Adipocyte (in vitro differentiated cells): ENCODE data around the gene RGL2.
"Not testable (repeated sequence)": the region's sequence is repeated elsewhere in the genome, so short reads cannot be mapped to it uniquely, and the experiment has no call there.

Source experiments
- DNase-seq: peaks from one replicate; pipeline ENCODE4 v3.0.0-alpha.2; 2015; ENCODE audit warnings: low read depth
- H3K27me3 ChIP-seq: replicated peaks from 2 replicates; pipeline ENCODE4 v1.7.0; 2013; ENCODE audit warnings: mild to moderate bottlenecking, low read length, moderate library complexity; ENCODE audit not compliant: control insufficient read depth, insufficient read depth
- H3K36me3 ChIP-seq: 2 replicates; pipeline ENCODE4 v1.7.0; 2013; ENCODE audit warnings: low read length, mild to moderate bottlenecking, moderate library complexity; ENCODE audit not compliant: control insufficient read depth, insufficient read depth, severe bottlenecking
- H3K4me1 ChIP-seq: 2 replicates; pipeline ENCODE4 v1.7.0; 2013; ENCODE audit warnings: mild to moderate bottlenecking, low read length, moderate library complexity; ENCODE audit not compliant: control insufficient read depth, insufficient read depth
- H3K4me3 ChIP-seq: 2 replicates; pipeline ENCODE4 v1.7.0; 2013; ENCODE audit warnings: mild to moderate bottlenecking, low read length, moderate library complexity
- H3K9ac ChIP-seq: 2 replicates; pipeline ENCODE4 v1.7.0; 2013; ENCODE audit warnings: mild to moderate bottlenecking, low read length, moderate library complexity
- H3K9me3 ChIP-seq: 2 replicates; pipeline ENCODE4 v1.7.0; 2013; ENCODE audit warnings: mild to moderate bottlenecking, low read length, moderate library complexity; ENCODE audit not compliant: control insufficient read depth

Gene RGL2, protein sequence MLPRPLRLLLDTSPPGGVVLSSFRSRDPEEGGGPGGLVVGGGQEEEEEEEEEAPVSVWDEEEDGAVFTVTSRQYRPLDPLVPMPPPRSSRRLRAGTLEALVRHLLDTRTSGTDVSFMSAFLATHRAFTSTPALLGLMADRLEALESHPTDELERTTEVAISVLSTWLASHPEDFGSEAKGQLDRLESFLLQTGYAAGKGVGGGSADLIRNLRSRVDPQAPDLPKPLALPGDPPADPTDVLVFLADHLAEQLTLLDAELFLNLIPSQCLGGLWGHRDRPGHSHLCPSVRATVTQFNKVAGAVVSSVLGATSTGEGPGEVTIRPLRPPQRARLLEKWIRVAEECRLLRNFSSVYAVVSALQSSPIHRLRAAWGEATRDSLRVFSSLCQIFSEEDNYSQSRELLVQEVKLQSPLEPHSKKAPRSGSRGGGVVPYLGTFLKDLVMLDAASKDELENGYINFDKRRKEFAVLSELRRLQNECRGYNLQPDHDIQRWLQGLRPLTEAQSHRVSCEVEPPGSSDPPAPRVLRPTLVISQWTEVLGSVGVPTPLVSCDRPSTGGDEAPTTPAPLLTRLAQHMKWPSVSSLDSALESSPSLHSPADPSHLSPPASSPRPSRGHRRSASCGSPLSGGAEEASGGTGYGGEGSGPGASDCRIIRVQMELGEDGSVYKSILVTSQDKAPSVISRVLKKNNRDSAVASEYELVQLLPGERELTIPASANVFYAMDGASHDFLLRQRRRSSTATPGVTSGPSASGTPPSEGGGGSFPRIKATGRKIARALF

GRCh38 chr6:33298773-33299236 lies at the start of gene RGL2:
Gene RGL2 (minus strand): TSS chr6:33298942. CDS start chr6:33298610, 332 bp downstream.
- Histone ChIP-seq H3K9me3 (no peaks in the 10 kb centered on the region), H3K36me3 (peaks cover 16% of the 10 kb centered on the region), H3K4me1 (peaks cover 16% of the 10 kb centered on the region), H3K27me3 (no peaks in the 10 kb centered on the region), H3K9ac (peak within 1 kb of the TSS; percentile 97), H3K4me3 (peak within 1 kb of the TSS; percentile 93)
- peak; percentile 77 for DNase-seq

DNA sequence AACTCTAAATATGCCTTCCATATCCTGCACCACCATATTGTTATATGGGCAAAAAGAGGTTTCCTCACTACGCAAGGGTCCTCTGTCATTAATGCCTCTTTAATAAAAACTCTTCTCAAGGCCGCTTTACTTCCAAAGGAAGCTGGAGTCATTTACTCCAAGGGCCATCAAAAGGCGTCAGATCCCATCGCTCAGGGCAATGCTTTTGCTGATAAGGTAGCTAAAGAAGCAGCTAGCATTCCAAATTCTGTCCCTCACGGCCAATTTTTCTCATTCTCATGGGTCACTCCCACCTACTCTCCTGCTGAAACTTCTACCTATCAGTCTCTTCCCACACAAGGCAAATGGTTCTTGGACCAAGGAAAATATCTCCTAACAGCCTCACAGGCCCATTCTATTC lies 49.1 kb upstream of the RGL2 start:
- DNase-seq = no peak
- H3K27me3 ChIP-seq = no peaks in the 10 kb centered on the region
- peaks cover 8% of the 10 kb centered on the region for H3K4me1 ChIP-seq
- H3K9ac ChIP-seq = no peak overlapping the region
- no peak overlapping the region for H3K4me3 ChIP-seq
- H3K9me3 ChIP-seq = no peaks in the 10 kb centered on the region
- no peaks in the 10 kb centered on the region for H3K36me3 ChIP-seq

GRCh38 chr6:33346972-33347371 lies 48.2 kb upstream of the RGL2 start:
- H3K9ac ChIP-seq, H3K36me3 ChIP-seq, H3K4me3 ChIP-seq, H3K4me1 ChIP-seq, H3K9me3 ChIP-seq, H3K27me3 ChIP-seq: not testable (repeated sequence)
- peak; percentile 24 for DNase-seq

DNA sequence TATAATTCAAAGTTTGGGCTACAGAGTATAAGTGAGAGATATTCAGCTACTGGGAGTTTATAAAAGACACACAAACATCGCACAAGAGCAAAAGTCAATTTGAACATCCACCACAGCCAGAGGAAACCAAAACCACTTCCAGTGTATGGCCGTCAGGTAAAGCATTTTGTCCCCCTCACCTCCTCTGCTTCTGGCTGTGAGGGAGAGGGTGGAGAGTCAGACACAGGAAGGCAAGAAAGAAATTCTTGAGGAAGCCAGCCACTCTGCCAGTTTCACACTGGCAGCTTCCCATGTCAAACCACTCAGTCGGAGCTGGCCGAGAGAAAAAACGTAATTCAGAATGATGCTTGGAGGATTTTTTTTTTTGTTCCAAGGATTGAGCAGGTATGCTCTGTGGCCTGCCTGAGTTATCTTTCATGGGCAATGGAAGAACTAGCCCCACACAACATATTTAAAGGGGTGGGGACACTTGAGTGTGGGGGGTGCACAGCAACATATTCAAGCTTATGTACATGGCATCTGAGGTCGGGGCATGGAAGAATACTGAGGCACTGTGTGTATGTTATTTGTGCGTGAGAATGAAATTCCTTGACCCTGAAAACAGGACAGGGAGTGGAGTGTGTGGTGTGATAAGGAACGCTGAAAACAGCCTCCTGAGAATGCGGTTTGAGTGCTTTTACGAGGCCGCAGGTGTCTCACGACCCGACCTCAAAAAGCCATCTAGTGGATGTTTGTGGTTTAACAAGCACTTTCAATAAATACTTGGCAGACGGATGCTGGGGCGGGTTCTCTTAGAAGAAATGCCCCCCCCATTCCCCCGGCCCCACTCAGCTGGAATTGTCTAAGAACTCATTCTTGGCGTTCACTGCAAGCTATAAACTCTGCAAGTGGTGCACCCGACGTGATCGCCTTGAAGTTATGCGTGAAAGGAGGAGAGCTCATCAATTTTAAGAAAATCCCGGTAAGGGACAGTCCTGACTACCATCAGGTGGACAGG lies 46.3 kb upstream of the RGL2 start:
- Histone ChIP-seq H3K9me3 (no peaks in the 10 kb centered on the region), H3K4me3 (no peak overlapping the region), H3K36me3 (no peaks in the 10 kb centered on the region), H3K27me3 (no peaks in the 10 kb centered on the region), H3K4me1 (peaks cover 8% of the 10 kb centered on the region), H3K9ac (no peak overlapping the region)
- peak; percentile 86 for DNase-seq

- no peaks in the 10 kb centered on the region for H3K36me3 ChIP-seq
- no peaks in the 10 kb centered on the region for H3K9me3 ChIP-seq
- no peaks in the 10 kb centered on the region for H3K27me3 ChIP-seq
- DNase-seq = no peak
- H3K4me1 ChIP-seq = peaks cover 8% of the 10 kb centered on the region
- no peak overlapping the region for H3K4me3 ChIP-seq
- H3K9ac ChIP-seq = no peak overlapping the region
These were observed 45.3 kb upstream of the RGL2 start for GRCh38 chr6:33343953-33344611.

DNA sequence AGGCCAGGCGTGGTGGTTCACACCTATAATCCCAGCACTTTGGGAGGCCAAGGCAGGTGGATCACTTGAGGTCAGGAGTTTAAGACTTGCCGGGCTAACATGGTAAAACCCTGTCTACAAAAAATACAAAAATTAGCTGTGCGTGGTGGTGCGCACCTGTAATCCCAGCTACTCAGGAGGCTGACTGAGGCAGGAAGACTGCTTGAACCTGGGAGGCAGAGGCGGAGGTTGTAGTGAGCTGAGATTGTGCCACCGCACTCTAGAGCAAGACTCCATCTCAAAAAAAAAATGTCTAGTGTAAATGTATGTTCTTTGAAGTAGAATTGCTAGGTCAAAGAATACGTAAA lies 44.8 kb upstream of the RGL2 start:
- H3K4me3 ChIP-seq, DNase-seq, H3K4me1 ChIP-seq, H3K9ac ChIP-seq, H3K27me3 ChIP-seq, H3K9me3 ChIP-seq, H3K36me3 ChIP-seq: not testable (repeated sequence)

DNA sequence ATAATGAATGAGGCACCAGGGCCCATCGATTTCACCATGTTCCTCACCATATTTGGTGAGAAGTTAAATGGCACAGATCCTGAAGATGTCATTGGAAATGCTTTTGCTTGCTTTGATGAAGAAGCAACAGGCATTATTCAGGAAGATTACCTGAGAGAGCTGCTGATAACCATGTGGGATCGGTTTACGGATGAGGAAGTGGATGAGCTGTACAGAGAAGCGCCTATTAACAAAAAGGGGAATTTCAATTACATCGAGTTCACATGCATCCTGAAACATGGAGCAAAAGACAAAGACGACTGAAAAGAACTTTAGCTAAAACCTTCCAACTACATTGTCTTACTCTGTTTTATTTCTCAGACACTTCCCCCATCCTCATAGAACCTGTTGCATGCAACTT lies 40.5 kb upstream of the RGL2 start:
- H3K9me3 ChIP-seq = no peaks in the 10 kb centered on the region
- H3K36me3 ChIP-seq = no peaks in the 10 kb centered on the region
- no peak for DNase-seq
- H3K4me1 ChIP-seq = no peaks in the 10 kb centered on the region
- no peak overlapping the region for H3K4me3 ChIP-seq
- H3K27me3 ChIP-seq = no peaks in the 10 kb centered on the region
- no peak overlapping the region for H3K9ac ChIP-seq

- no peak overlapping the region for H3K9ac ChIP-seq
- no peak for DNase-seq
- no peaks in the 10 kb centered on the region for H3K4me1 ChIP-seq
- H3K9me3 ChIP-seq = no peaks in the 10 kb centered on the region
- no peaks in the 10 kb centered on the region for H3K36me3 ChIP-seq
- H3K4me3 ChIP-seq = no peak overlapping the region
- no peaks in the 10 kb centered on the region for H3K27me3 ChIP-seq
These were observed 37.8 kb upstream of the RGL2 start for GRCh38 chr6:33336495-33336894.

DNA sequence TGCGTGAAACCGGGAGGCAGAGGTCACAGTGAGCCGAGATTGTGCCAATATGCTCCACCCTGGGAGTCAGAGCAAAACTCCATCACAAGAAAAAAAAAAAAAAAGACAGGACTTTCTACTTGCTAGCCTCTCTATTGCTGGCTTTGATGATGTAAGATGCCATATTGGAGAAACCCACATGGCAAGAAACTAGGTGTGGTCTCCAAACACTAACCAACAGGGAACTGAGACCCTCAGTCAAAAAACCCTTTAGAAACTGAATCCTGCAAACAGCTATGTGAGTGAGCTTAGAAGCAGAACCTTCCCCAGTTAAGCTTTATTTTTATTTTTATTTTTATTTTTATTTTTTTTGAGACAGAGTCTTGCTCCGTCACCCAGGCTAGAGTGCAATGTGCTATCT lies 37.2 kb upstream of the RGL2 start:
- Histone ChIP-seq H3K9ac (no peak overlapping the region), H3K36me3 (no peaks in the 10 kb centered on the region), H3K4me1 (no peaks in the 10 kb centered on the region), H3K9me3 (no peaks in the 10 kb centered on the region), H3K4me3 (no peak overlapping the region), H3K27me3 (no peaks in the 10 kb centered on the region)
- no peak for DNase-seq

DNA sequence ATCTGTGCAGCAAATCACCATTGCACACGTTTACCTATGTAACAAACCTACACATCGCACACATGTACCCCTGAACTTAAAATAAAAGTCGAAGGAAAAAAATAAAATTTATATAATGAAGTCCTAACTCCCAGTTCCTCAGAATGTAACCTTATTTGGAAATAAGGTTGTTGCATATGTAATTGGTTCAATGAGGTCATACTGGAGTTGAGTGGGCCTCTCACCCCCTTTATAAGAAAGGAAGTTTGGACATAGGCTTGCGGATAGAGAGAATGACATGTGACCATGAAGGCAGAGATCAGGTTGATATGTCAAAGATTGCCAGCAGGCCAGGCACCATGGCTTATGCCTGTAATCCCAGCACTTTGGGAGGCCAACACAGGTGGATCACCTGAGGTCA lies 34.9 kb upstream of the RGL2 start:
- H3K4me3 ChIP-seq = no peak overlapping the region
- H3K4me1 ChIP-seq = no peaks in the 10 kb centered on the region
- H3K9me3 ChIP-seq = no peaks in the 10 kb centered on the region
- H3K27me3 ChIP-seq = no peaks in the 10 kb centered on the region
- no peak for DNase-seq
- H3K36me3 ChIP-seq = no peaks in the 10 kb centered on the region
- H3K9ac ChIP-seq = no peak overlapping the region
